ENCODE measurements around the gene MXD4.

MXD4 gene

GRCh38 chr4:2261853-2262144 is at the start of gene MXD4:
MXD4 (minus strand) TSS chr4:2262109; CDS start chr4:2261980, 129 bp downstream.
- H3K4me1 ChIP-seq (ENCODE audit: control insufficient read depth in 5 of 5, insufficient read depth in 5 of 5, low read length in 5 of 5) = peaks cover 14 to 83% (median 76%) of the 10 kb centered on the region in 5 donors
- no peaks in the 10 kb centered on the region for H3K27me3 ChIP-seq (ENCODE audit: control insufficient read depth in 5 of 5, insufficient read depth in 4 of 5, low read length in 5 of 5)
- H3K4me3 ChIP-seq (ENCODE audit: low read depth in 1 of 5, low read length in 5 of 5) = peak within 1 kb of the TSS; percentile 68 to 82 (median 78)
- no peaks in the 10 kb centered on the region for H3K9me3 ChIP-seq (ENCODE audit: control insufficient read depth in 5 of 5, low read length in 5 of 5)
- H3K9ac ChIP-seq (ENCODE audit: low read length in 5 of 5) = peak within 1 kb of the TSS; percentile 48 to 91 (median 83)
- peak within 1 kb of the TSS; percentile 75 for H3K27ac ChIP-seq (ENCODE audit: low read depth, low read length)
- H3K36me3 ChIP-seq (ENCODE audit: control insufficient read depth in 5 of 5, insufficient read depth in 5 of 5, low read length in 5 of 5) = peaks cover 0 to 20% (median 16%) of the 10 kb centered on the region in 5 donors

GRCh38 chr4:2306773-2307410 is 45.0 kb upstream of the MXD4 start:
- Histone ChIP-seq H3K9me3 (ENCODE audit: control insufficient read depth in 5 of 5, low read length in 5 of 5) (peaks cover 0 to 18% (median 12%) of the 10 kb centered on the region in 5 donors), H3K36me3 (ENCODE audit: control insufficient read depth in 5 of 5, insufficient read depth in 5 of 5, low read length in 5 of 5) (peaks cover 0 to 4% (median 0%) of the 10 kb centered on the region in 5 donors), H3K9ac (ENCODE audit: low read length in 5 of 5) (no peak overlapping the region), H3K27ac (ENCODE audit: low read depth, low read length) (no peak overlapping the region), H3K27me3 (ENCODE audit: control insufficient read depth in 5 of 5, insufficient read depth in 4 of 5, low read length in 5 of 5) (no peaks in the 10 kb centered on the region), H3K4me3 (ENCODE audit: low read depth in 1 of 5, low read length in 5 of 5) (no peak overlapping the region), H3K4me1 (ENCODE audit: control insufficient read depth in 5 of 5, insufficient read depth in 5 of 5, low read length in 5 of 5) (no peaks in the 10 kb centered on the region)

GRCh38 chr4:2305766-2306501 is 44.0 kb upstream of the MXD4 start:
- Histone ChIP-seq H3K4me3 (ENCODE audit: low read depth in 1 of 5, low read length in 5 of 5) (no peak overlapping the region), H3K4me1 (ENCODE audit: control insufficient read depth in 5 of 5, insufficient read depth in 5 of 5, low read length in 5 of 5) (no peaks in the 10 kb centered on the region), H3K36me3 (ENCODE audit: control insufficient read depth in 5 of 5, insufficient read depth in 5 of 5, low read length in 5 of 5) (peaks cover 0 to 4% (median 0%) of the 10 kb centered on the region in 5 donors), H3K27ac (ENCODE audit: low read depth, low read length) (no peak overlapping the region), H3K9me3 (ENCODE audit: control insufficient read depth in 5 of 5, low read length in 5 of 5) (peaks cover 0 to 16% (median 12%) of the 10 kb centered on the region in 5 donors), H3K27me3 (ENCODE audit: control insufficient read depth in 5 of 5, insufficient read depth in 4 of 5, low read length in 5 of 5) (no peaks in the 10 kb centered on the region), H3K9ac (ENCODE audit: low read length in 5 of 5) (no peak overlapping the region)

GRCh38 chr4:2304877-2305561 is 43.1 kb upstream of the MXD4 start:
- H3K4me1 ChIP-seq (ENCODE audit: control insufficient read depth in 5 of 5, insufficient read depth in 5 of 5, low read length in 5 of 5) = no peaks in the 10 kb centered on the region
- H3K4me3 ChIP-seq (ENCODE audit: low read depth in 1 of 5, low read length in 5 of 5) = no peak overlapping the region
- H3K9me3 ChIP-seq (ENCODE audit: control insufficient read depth in 5 of 5, low read length in 5 of 5) = peaks cover 0 to 15% (median 12%) of the 10 kb centered on the region in 5 donors
- no peaks in the 10 kb centered on the region for H3K27me3 ChIP-seq (ENCODE audit: control insufficient read depth in 5 of 5, insufficient read depth in 4 of 5, low read length in 5 of 5)
- H3K9ac ChIP-seq (ENCODE audit: low read length in 5 of 5) = no peak overlapping the region
- no peak overlapping the region for H3K27ac ChIP-seq (ENCODE audit: low read depth, low read length)
- peaks cover 0 to 4% (median 0%) of the 10 kb centered on the region in 5 donors for H3K36me3 ChIP-seq (ENCODE audit: control insufficient read depth in 5 of 5, insufficient read depth in 5 of 5, low read length in 5 of 5)

GRCh38 chr4:2304321-2304876 is 42.5 kb upstream of the MXD4 start:
- no peaks in the 10 kb centered on the region for H3K4me1 ChIP-seq (ENCODE audit: control insufficient read depth in 5 of 5, insufficient read depth in 5 of 5, low read length in 5 of 5)
- no peak overlapping the region for H3K9ac ChIP-seq (ENCODE audit: low read length in 5 of 5)
- H3K27ac ChIP-seq (ENCODE audit: low read depth, low read length) = no peak overlapping the region
- peaks cover 0 to 4% (median 0%) of the 10 kb centered on the region in 5 donors for H3K36me3 ChIP-seq (ENCODE audit: control insufficient read depth in 5 of 5, insufficient read depth in 5 of 5, low read length in 5 of 5)
- no peaks in the 10 kb centered on the region for H3K27me3 ChIP-seq (ENCODE audit: control insufficient read depth in 5 of 5, insufficient read depth in 4 of 5, low read length in 5 of 5)
- H3K4me3 ChIP-seq (ENCODE audit: low read depth in 1 of 5, low read length in 5 of 5) = no peak overlapping the region
- peaks cover 0 to 15% (median 12%) of the 10 kb centered on the region in 5 donors for H3K9me3 ChIP-seq (ENCODE audit: control insufficient read depth in 5 of 5, low read length in 5 of 5)

GRCh38 chr4:2303686-2304320 is 41.9 kb upstream of the MXD4 start:
- H3K9me3 ChIP-seq (ENCODE audit: control insufficient read depth in 5 of 5, low read length in 5 of 5) = peaks cover 0 to 15% (median 12%) of the 10 kb centered on the region in 5 donors
- peaks cover 0 to 5% (median 0%) of the 10 kb centered on the region in 5 donors for H3K4me1 ChIP-seq (ENCODE audit: control insufficient read depth in 5 of 5, insufficient read depth in 5 of 5, low read length in 5 of 5)
- H3K36me3 ChIP-seq (ENCODE audit: control insufficient read depth in 5 of 5, insufficient read depth in 5 of 5, low read length in 5 of 5) = peaks cover 0 to 4% (median 0%) of the 10 kb centered on the region in 5 donors
- no peak overlapping the region for H3K4me3 ChIP-seq (ENCODE audit: low read depth in 1 of 5, low read length in 5 of 5)
- no peak overlapping the region for H3K27ac ChIP-seq (ENCODE audit: low read depth, low read length)
- H3K9ac ChIP-seq (ENCODE audit: low read length in 5 of 5) = no peak overlapping the region
- no peaks in the 10 kb centered on the region for H3K27me3 ChIP-seq (ENCODE audit: control insufficient read depth in 5 of 5, insufficient read depth in 4 of 5, low read length in 5 of 5)

GRCh38 chr4:2303121-2303685 is 41.3 kb upstream of the MXD4 start:
- H3K4me3 ChIP-seq (ENCODE audit: low read depth in 1 of 5, low read length in 5 of 5) = no peak overlapping the region
- H3K9ac ChIP-seq (ENCODE audit: low read length in 5 of 5) = no peak overlapping the region
- peaks cover 0 to 10% (median 0%) of the 10 kb centered on the region in 5 donors for H3K4me1 ChIP-seq (ENCODE audit: control insufficient read depth in 5 of 5, insufficient read depth in 5 of 5, low read length in 5 of 5)
- no peaks in the 10 kb centered on the region for H3K27me3 ChIP-seq (ENCODE audit: control insufficient read depth in 5 of 5, insufficient read depth in 4 of 5, low read length in 5 of 5)
- peaks cover 0 to 4% (median 0%) of the 10 kb centered on the region in 5 donors for H3K36me3 ChIP-seq (ENCODE audit: control insufficient read depth in 5 of 5, insufficient read depth in 5 of 5, low read length in 5 of 5)
- H3K27ac ChIP-seq (ENCODE audit: low read depth, low read length) = no peak overlapping the region
- H3K9me3 ChIP-seq (ENCODE audit: control insufficient read depth in 5 of 5, low read length in 5 of 5) = peaks cover 0 to 14% (median 12%) of the 10 kb centered on the region in 5 donors

- Histone ChIP-seq H3K4me3 (ENCODE audit: low read depth in 1 of 5, low read length in 5 of 5) (no peak overlapping the region), H3K9ac (ENCODE audit: low read length in 5 of 5) (no peak overlapping the region), H3K27me3 (ENCODE audit: control insufficient read depth in 5 of 5, insufficient read depth in 4 of 5, low read length in 5 of 5) (no peaks in the 10 kb centered on the region), H3K36me3 (ENCODE audit: control insufficient read depth in 5 of 5, insufficient read depth in 5 of 5, low read length in 5 of 5) (peaks cover 0 to 10% (median 3%) of the 10 kb centered on the region in 5 donors), H3K9me3 (ENCODE audit: control insufficient read depth in 5 of 5, low read length in 5 of 5) (peaks cover 0 to 12% (median 12%) of the 10 kb centered on the region in 5 donors), H3K4me1 (ENCODE audit: control insufficient read depth in 5 of 5, insufficient read depth in 5 of 5, low read length in 5 of 5) (peaks cover 0 to 10% (median 0%) of the 10 kb centered on the region in 5 donors), H3K27ac (ENCODE audit: low read depth, low read length) (no peak overlapping the region)
These were observed 40.6 kb upstream of the MXD4 start for GRCh38 chr4:2302387-2303119.

- H3K27me3 ChIP-seq (ENCODE audit: control insufficient read depth in 5 of 5, insufficient read depth in 4 of 5, low read length in 5 of 5) = no peaks in the 10 kb centered on the region
- peaks cover 0 to 10% (median 10%) of the 10 kb centered on the region in 5 donors for H3K9me3 ChIP-seq (ENCODE audit: control insufficient read depth in 5 of 5, low read length in 5 of 5)
- no peak overlapping the region for H3K9ac ChIP-seq (ENCODE audit: low read length in 5 of 5)
- no peak overlapping the region for H3K27ac ChIP-seq (ENCODE audit: low read depth, low read length)
- H3K36me3 ChIP-seq (ENCODE audit: control insufficient read depth in 5 of 5, insufficient read depth in 5 of 5, low read length in 5 of 5) = peaks cover 0 to 16% (median 3%) of the 10 kb centered on the region in 5 donors
- H3K4me3 ChIP-seq (ENCODE audit: low read depth in 1 of 5, low read length in 5 of 5) = no peak overlapping the region
- peaks cover 0 to 10% (median 0%) of the 10 kb centered on the region in 5 donors for H3K4me1 ChIP-seq (ENCODE audit: control insufficient read depth in 5 of 5, insufficient read depth in 5 of 5, low read length in 5 of 5)
These were observed 39.9 kb upstream of the MXD4 start for GRCh38 chr4:2301806-2302205.

All from subcutaneous abdominal adipose tissue (tissue), 5 donors.